ENCODE data around the gene SLC5A9. TPM values are rescaled to one million over a fixed set of nuclear protein-coding genes. Genes with fewer than 3 reads are reported as not detected.

The SLC5A9 gene
- total RNA-seq (2014; rRNA removed; shearing (Covaris generic); ENCODE audit: low replicate concordance): not detected in 2 replicates

- H3K4me1 ChIP-seq (ENCODE audit: low read length): 0 out of 2 replicates have a peak, but pooled peaks cover under 1% of the 10 kb centered on the region
- H3K79me2 ChIP-seq (ENCODE audit: low read length): no peaks in the 10 kb centered on the region
- H3K4me2 ChIP-seq (ENCODE audit: low read depth, low read length, poor library complexity, severe bottlenecking): no peak within 1 kb of the TSS
- no peak within 1 kb of the TSS for H3K9ac ChIP-seq (ENCODE audit: low read length)
- H3K9me3 ChIP-seq (ENCODE audit: low read length): no peaks in the 10 kb centered on the region
- DNase-seq: no peak
- no peak within 1 kb of the TSS for H3K27ac ChIP-seq (ENCODE audit: low read length)
- no peak within 1 kb of the TSS for H2AFZ ChIP-seq (ENCODE audit: low read length)
- H3K9me2 ChIP-seq (replicated peaks; ENCODE audit: insufficient read depth, low read length): no peaks in the 10 kb centered on the region
- H3K27me3 ChIP-seq (ENCODE audit: low read length): no peaks in the 10 kb centered on the region
- no peaks in the 10 kb centered on the region for H3K36me3 ChIP-seq (ENCODE audit: insufficient read depth, low read length)
- H3K4me3 ChIP-seq (ENCODE audit: low read length): no peak within 1 kb of the TSS
- no peaks in the 10 kb centered on the region for H4K20me1 ChIP-seq (ENCODE audit: insufficient read depth, low read depth, low read length)
Observed at GRCh38 chr1:48222501-48223242, at the start of gene SLC5A9. Gene SLC5A9, plus strand, starts transcription at chr1:48222716. Its CDS starts 21 bp downstream, at chr1:48222737.

DNA sequence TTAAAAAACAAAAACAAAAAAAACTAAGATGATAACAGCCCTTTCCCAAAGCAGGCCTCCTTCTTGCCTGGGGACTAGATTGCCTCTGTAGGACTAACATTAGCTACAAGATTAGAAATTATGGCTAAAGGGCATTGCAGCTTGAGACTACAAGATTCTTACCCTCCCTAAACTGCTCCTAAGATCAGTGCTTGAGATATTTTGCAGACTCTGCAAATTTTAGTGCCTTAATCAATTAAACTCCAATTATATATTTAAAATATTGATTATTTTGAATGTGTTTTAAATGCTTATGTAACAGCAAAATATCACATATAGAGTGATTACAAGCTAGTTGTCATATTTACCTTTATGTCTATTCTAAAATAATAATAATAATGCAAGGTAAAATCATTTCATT is 47.4 kb upstream of the SLC5A9 start:
- no peak overlapping the region for H3K4me2 ChIP-seq (ENCODE audit: low read depth, low read length, poor library complexity, severe bottlenecking)
- H3K9ac ChIP-seq (ENCODE audit: low read length): no peak overlapping the region
- H3K4me1 ChIP-seq (ENCODE audit: low read length): no peaks in the 10 kb centered on the region
- no peaks in the 10 kb centered on the region for H3K79me2 ChIP-seq (ENCODE audit: low read length)
- no peaks in the 10 kb centered on the region for H4K20me1 ChIP-seq (ENCODE audit: insufficient read depth, low read depth, low read length)
- H3K27me3 ChIP-seq (ENCODE audit: low read length): no peaks in the 10 kb centered on the region
- no peaks in the 10 kb centered on the region for H3K9me3 ChIP-seq (ENCODE audit: low read length)
- no peak overlapping the region for H2AFZ ChIP-seq (ENCODE audit: low read length)
- no peak overlapping the region for H3K27ac ChIP-seq (ENCODE audit: low read length)
- H3K4me3 ChIP-seq (ENCODE audit: low read length): no peak overlapping the region
- no peaks in the 10 kb centered on the region for H3K9me2 ChIP-seq (replicated peaks; ENCODE audit: insufficient read depth, low read length)
- DNase-seq: no peak
- no peaks in the 10 kb centered on the region for H3K36me3 ChIP-seq (ENCODE audit: insufficient read depth, low read length)

GRCh38 chr1:48177257-48177656 is 45.3 kb upstream of the SLC5A9 start:
- H3K4me2 ChIP-seq (ENCODE audit: low read depth, low read length, poor library complexity, severe bottlenecking): no peak overlapping the region
- no peak overlapping the region for H3K9ac ChIP-seq (ENCODE audit: low read length)
- H3K4me1 ChIP-seq (ENCODE audit: low read length): no peaks in the 10 kb centered on the region
- H3K4me3 ChIP-seq (ENCODE audit: low read length): no peak overlapping the region
- H3K79me2 ChIP-seq (ENCODE audit: low read length): no peaks in the 10 kb centered on the region
- H4K20me1 ChIP-seq (ENCODE audit: insufficient read depth, low read depth, low read length): no peaks in the 10 kb centered on the region
- no peaks in the 10 kb centered on the region for H3K27me3 ChIP-seq (ENCODE audit: low read length)
- H2AFZ ChIP-seq (ENCODE audit: low read length): no peak overlapping the region
- no peak for DNase-seq
- H3K36me3 ChIP-seq (ENCODE audit: insufficient read depth, low read length): no peaks in the 10 kb centered on the region
- H3K27ac ChIP-seq (ENCODE audit: low read length): no peak overlapping the region
- H3K9me2 ChIP-seq (replicated peaks; ENCODE audit: insufficient read depth, low read length): no peaks in the 10 kb centered on the region
- H3K9me3 ChIP-seq (ENCODE audit: low read length): no peaks in the 10 kb centered on the region

DNA sequence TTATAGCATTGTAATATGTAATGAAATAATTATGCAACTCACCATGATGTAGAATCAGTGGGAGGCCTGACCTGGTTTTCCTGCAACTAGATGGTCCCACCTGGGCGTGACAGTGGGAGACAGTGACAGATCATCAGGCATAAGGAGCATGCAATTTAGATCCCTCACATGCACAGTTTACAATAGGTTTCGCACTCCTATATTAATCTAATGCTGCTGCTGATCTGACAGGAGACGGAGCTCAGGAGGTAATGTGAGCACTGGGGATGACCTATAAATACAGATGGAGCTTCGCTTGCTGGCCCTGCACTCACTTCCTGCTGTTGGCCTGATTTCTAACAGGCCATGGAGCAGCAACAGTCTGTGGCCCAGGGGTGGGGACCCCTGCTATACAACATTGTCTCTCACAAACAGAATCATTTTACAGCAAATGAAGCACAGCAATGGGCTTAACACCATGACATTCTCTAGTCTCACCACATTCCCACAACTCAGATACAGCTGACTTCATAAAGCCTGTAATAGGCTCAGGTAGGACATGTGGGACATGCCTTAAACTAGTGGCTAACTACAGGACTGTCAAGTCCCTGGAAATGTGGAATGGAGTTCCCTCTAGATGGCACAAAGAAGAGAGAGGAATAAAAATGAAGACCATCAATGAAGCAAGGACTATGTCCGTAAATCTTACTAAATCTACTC is 40.7 kb upstream of the SLC5A9 start:
- H3K79me2 ChIP-seq (ENCODE audit: low read length): no peaks in the 10 kb centered on the region
- no peaks in the 10 kb centered on the region for H4K20me1 ChIP-seq (ENCODE audit: insufficient read depth, low read depth, low read length)
- no peaks in the 10 kb centered on the region for H3K4me1 ChIP-seq (ENCODE audit: low read length)
- H3K4me3 ChIP-seq (ENCODE audit: low read length): no peak overlapping the region
- DNase-seq: no peak
- H3K9me3 ChIP-seq (ENCODE audit: low read length): no peaks in the 10 kb centered on the region
- no peaks in the 10 kb centered on the region for H3K9me2 ChIP-seq (replicated peaks; ENCODE audit: insufficient read depth, low read length)
- no peak overlapping the region for H3K27ac ChIP-seq (ENCODE audit: low read length)
- no peak overlapping the region for H2AFZ ChIP-seq (ENCODE audit: low read length)
- H3K4me2 ChIP-seq (ENCODE audit: low read depth, low read length, poor library complexity, severe bottlenecking): no peak overlapping the region
- H3K36me3 ChIP-seq (ENCODE audit: insufficient read depth, low read length): no peaks in the 10 kb centered on the region
- no peak overlapping the region for H3K9ac ChIP-seq (ENCODE audit: low read length)
- H3K27me3 ChIP-seq (ENCODE audit: low read length): peaks cover 2% of the 10 kb centered on the region; the same call in 1 of the 2 replicates

DNA sequence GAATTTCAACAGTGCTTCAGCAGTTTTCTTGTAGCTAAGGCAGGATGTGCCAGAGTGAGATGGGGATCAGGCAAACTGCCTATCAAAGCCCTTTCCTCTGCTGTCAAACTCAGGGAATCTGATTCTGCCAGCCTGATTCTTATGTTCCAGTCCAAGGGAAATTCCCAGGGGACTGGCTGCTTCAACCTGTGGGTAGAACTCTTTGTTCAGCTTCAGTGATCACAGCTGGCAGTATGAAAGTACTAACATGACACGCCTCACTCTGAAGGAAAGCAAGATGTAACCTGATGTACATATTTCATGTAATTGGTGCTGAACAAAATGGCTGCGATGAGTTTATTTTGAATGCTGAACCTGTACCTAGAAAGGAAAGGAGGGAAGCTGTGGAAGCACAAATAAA is 40.1 kb upstream of the SLC5A9 start:
- H3K9me2 ChIP-seq (replicated peaks; ENCODE audit: insufficient read depth, low read length): no peaks in the 10 kb centered on the region
- no peak overlapping the region for H2AFZ ChIP-seq (ENCODE audit: low read length)
- DNase-seq: no peak
- H3K79me2 ChIP-seq (ENCODE audit: low read length): no peaks in the 10 kb centered on the region
- peaks cover under 1% of the 10 kb centered on the region; the same call in 1 of the 2 replicates for H3K9me3 ChIP-seq (ENCODE audit: low read length)
- peaks cover 2% of the 10 kb centered on the region; the same call in 1 of the 2 replicates for H3K27me3 ChIP-seq (ENCODE audit: low read length)
- H3K27ac ChIP-seq (ENCODE audit: low read length): no peak overlapping the region
- H3K4me3 ChIP-seq (ENCODE audit: low read length): no peak overlapping the region
- H3K36me3 ChIP-seq (ENCODE audit: insufficient read depth, low read length): no peaks in the 10 kb centered on the region; the same call in 1 of the 2 replicates
- no peak overlapping the region for H3K9ac ChIP-seq (ENCODE audit: low read length)
- no peaks in the 10 kb centered on the region for H4K20me1 ChIP-seq (ENCODE audit: insufficient read depth, low read depth, low read length)
- no peaks in the 10 kb centered on the region for H3K4me1 ChIP-seq (ENCODE audit: low read length)
- no peak overlapping the region for H3K4me2 ChIP-seq (ENCODE audit: low read depth, low read length, poor library complexity, severe bottlenecking)

GRCh38 chr1:48186306-48186839 is 36.1 kb upstream of the SLC5A9 start:
- H3K79me2 ChIP-seq (ENCODE audit: low read length): no peaks in the 10 kb centered on the region
- H3K36me3 ChIP-seq (ENCODE audit: insufficient read depth, low read length): no peaks in the 10 kb centered on the region; the same call in 1 of the 2 replicates
- H3K4me3 ChIP-seq (ENCODE audit: low read length): no peak overlapping the region
- no peak for DNase-seq
- no peak overlapping the region for H3K4me2 ChIP-seq (ENCODE audit: low read depth, low read length, poor library complexity, severe bottlenecking)
- peaks cover 15% of the 10 kb centered on the region for H3K9me3 ChIP-seq (ENCODE audit: low read length)
- H3K9me2 ChIP-seq (replicated peaks; ENCODE audit: insufficient read depth, low read length): no peaks in the 10 kb centered on the region
- H3K27me3 ChIP-seq (ENCODE audit: low read length): peaks cover 2% of the 10 kb centered on the region; the same call in 1 of the 2 replicates
- no peaks in the 10 kb centered on the region for H3K4me1 ChIP-seq (ENCODE audit: low read length)
- H4K20me1 ChIP-seq (ENCODE audit: insufficient read depth, low read depth, low read length): no peaks in the 10 kb centered on the region
- no peak overlapping the region for H2AFZ ChIP-seq (ENCODE audit: low read length)
- no peak overlapping the region for H3K9ac ChIP-seq (ENCODE audit: low read length)
- no peak overlapping the region for H3K27ac ChIP-seq (ENCODE audit: low read length)

- H4K20me1 ChIP-seq (ENCODE audit: insufficient read depth, low read depth, low read length): no peaks in the 10 kb centered on the region
Observed at GRCh38 chr1:48187969-48188563, 34.5 kb upstream of the SLC5A9 start.

GRCh38 chr1:48190881-48191280 is 31.6 kb upstream of the SLC5A9 start:
- Histone ChIP-seq H3K27me3 (ENCODE audit: low read length) (no peaks in the 10 kb centered on the region), H3K4me1 (ENCODE audit: low read length) (no peaks in the 10 kb centered on the region), H3K4me3 (ENCODE audit: low read length) (no peak overlapping the region), H3K9me2 (replicated peaks; ENCODE audit: insufficient read depth, low read length) (no peaks in the 10 kb centered on the region), H3K9me3 (ENCODE audit: low read length) (peaks cover 15% of the 10 kb centered on the region), H2AFZ (ENCODE audit: low read length) (no peak overlapping the region), H3K4me2 (ENCODE audit: low read depth, low read length, poor library complexity, severe bottlenecking) (no peak overlapping the region), H3K79me2 (ENCODE audit: low read length) (no peaks in the 10 kb centered on the region), H3K27ac (ENCODE audit: low read length) (no peak overlapping the region), H4K20me1 (ENCODE audit: insufficient read depth, low read depth, low read length) (no peaks in the 10 kb centered on the region), H3K9ac (ENCODE audit: low read length) (no peak overlapping the region), H3K36me3 (ENCODE audit: insufficient read depth, low read length) (no peaks in the 10 kb centered on the region; the same call in 1 of the 2 replicates)
- DNase-seq: no peak

More at GRCh38 chr1:48187969-48188563, 34.5 kb upstream of the SLC5A9 start:
- Histone ChIP-seq H3K4me1 (ENCODE audit: low read length) (no peaks in the 10 kb centered on the region), H3K4me3 (ENCODE audit: low read length) (no peak overlapping the region), H3K27ac (ENCODE audit: low read length) (no peak overlapping the region), H3K27me3 (ENCODE audit: low read length) (peaks cover 2% of the 10 kb centered on the region; the same call in 1 of the 2 replicates), H2AFZ (ENCODE audit: low read length) (no peak overlapping the region), H3K79me2 (ENCODE audit: low read length) (no peaks in the 10 kb centered on the region), H3K4me2 (ENCODE audit: low read depth, low read length, poor library complexity, severe bottlenecking) (no peak overlapping the region), H3K9me3 (ENCODE audit: low read length) (peaks cover 15% of the 10 kb centered on the region), H3K9ac (ENCODE audit: low read length) (no peak overlapping the region), H3K9me2 (replicated peaks; ENCODE audit: insufficient read depth, low read length) (no peaks in the 10 kb centered on the region), H3K36me3 (ENCODE audit: insufficient read depth, low read length) (no peaks in the 10 kb centered on the region; the same call in 1 of the 2 replicates)
- no peak for DNase-seq
